Measurements from ENCODE around the gene ZNF367. TPM values are rescaled to one million over a fixed set of nuclear protein-coding genes. Genes with fewer than 3 reads are reported as not detected.

The ZNF367 gene
- polyA plus RNA-seq, 1 donor (not counting 4 experiments of a cell fraction or from before 2014, with no cell fraction given) = 2.2 TPM

DNA sequence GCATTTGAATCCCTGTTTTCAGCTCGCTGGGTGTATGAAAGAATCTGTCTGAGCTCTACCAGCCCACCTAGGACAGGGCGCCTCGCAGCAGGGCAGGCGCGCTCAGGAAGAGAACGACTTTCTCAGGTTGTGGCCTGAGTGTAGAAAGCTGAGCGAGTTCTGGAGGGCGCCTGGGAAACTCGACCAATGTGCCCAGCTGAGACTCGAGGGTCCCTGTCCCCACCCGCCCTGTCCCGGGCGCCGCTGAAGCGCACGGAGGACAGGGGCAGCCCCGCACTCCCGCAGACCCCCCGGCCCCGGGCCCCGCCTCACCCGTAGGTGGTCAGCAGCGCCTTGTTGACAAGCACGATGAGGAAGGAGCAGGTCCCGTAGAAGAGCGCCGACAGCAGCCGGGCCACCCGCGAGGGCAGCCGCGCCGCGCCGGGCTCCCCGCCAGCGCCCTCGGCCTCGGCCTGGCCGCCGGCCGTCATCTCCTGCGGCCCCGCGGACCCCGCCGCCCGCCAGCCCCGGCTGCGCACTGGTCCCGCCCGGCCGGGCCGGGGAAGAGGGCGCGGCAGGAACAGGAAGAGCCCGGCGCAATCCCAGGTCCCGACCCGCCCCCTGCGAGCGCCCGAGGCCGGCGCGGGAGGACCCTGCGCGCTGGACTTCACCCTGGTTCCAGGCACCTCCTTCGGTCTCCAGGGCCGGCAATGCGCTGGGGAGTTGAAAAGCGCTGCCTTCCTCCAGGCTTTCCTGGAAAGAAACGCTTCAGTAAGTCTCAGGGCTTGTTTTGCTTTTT lies 34.8 kb downstream of the ZNF367 start, which contains the start of gene SLC35D2:
Gene SLC35D2 (minus strand): TSS at position 547 of the 778 bp plus-strand sequence. CDS start 77 bp downstream, at position 470.
- peak within 1 kb of the TSS; percentile 65 to 92 (median 90) for H3K4me3 ChIP-seq (ENCODE audit: control insufficient read depth in 2 of 3, extremely low read depth in 1 of 3, insufficient read depth in 2 of 3, low read depth in 1 of 3, low read length in 3 of 3)
- peak within 1 kb of the TSS; percentile 98 for H3K4me2 ChIP-seq (ENCODE audit: control insufficient read depth, extremely low read depth, insufficient read depth, low read depth, low read length)
- H3K4me1 ChIP-seq (ENCODE audit: control insufficient read depth, extremely low read depth, insufficient read depth, low read length) = peaks cover 18% of the 10 kb centered on the region
- no peaks in the 10 kb centered on the region for H3K9me3 ChIP-seq (ENCODE audit: control insufficient read depth, low read depth, low read length)
- peak within 1 kb of the TSS; percentile 76 for H3K9ac ChIP-seq (ENCODE audit: control insufficient read depth, extremely low read depth, insufficient read depth, low read length)
- H4K20me1 ChIP-seq (ENCODE audit: control insufficient read depth, extremely low read depth, insufficient read depth, low read length) = no peaks in the 10 kb centered on the region
- no peaks in the 10 kb centered on the region for H3K27me3 ChIP-seq (ENCODE audit: control insufficient read depth, extremely low read depth, insufficient read depth, low read length)
- peak within 1 kb of the TSS; percentile 70 for H3K27ac ChIP-seq (ENCODE audit: control insufficient read depth, insufficient read depth, low read length)
- H3K9me1 ChIP-seq (ENCODE audit: control insufficient read depth, extremely low read depth, insufficient read depth, low read length) = peaks cover 2% of the 10 kb centered on the region
- dilution Hi-C loops (cut with MboI; ENCODE audit: extremely low pct_ligation_motif_present, low sequenced_read_pairs) = no loop called here
- H3K36me3 ChIP-seq (ENCODE audit: control insufficient read depth in 2 of 2, extremely low read depth in 1 of 2, insufficient read depth in 2 of 2, low read length in 2 of 2) = peaks cover 0 to 8% of the 10 kb centered on the region in 2 experiments
- peak within 1 kb of the TSS; percentile 77 for H2AFZ ChIP-seq (ENCODE audit: control insufficient read depth, low read length)
- no peak for TF ChIP-seq EZH2 (IDR thresholded peaks at IDR 0.05; ENCODE audit: low read length)
- no peak for TF ChIP-seq CTCF (optimal IDR thresholded peaks at IDR 0.05 in 1 of 3, IDR thresholded peaks at IDR 0.05 in 1 of 3, conservative IDR thresholded peaks at IDR 0.05 in 1 of 3; ENCODE audit: extremely low read depth in 1 of 3, insufficient read depth in 2 of 3, low read length in 3 of 3)
- DNase-seq (ENCODE audit: low read depth, low spot score) (no peak), FAIRE-seq (no peak)
- peaks cover 14% of the 10 kb centered on the region for H3K79me2 ChIP-seq (ENCODE audit: control insufficient read depth, insufficient read depth, low read length)

DNA sequence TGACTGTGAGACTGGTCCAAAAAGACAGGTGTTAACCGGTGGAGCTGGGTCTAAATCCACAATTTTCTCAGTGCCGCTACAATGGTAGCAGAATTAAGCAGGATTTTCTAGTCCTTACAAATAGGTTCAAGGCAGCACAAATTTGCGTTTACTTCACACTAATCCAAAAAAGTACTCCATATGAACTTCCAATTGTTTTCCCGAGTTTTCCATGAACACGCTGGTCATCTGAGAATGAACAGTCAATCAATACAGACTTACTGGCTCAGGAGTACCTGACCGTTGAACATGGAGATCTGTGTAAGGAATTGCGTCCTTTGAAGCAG lies 35.4 kb downstream of the ZNF367 start:
- H3K79me2 ChIP-seq (ENCODE audit: control insufficient read depth, insufficient read depth, low read length) = peaks cover 14% of the 10 kb centered on the region
- no peaks in the 10 kb centered on the region for H4K20me1 ChIP-seq (ENCODE audit: control insufficient read depth, extremely low read depth, insufficient read depth, low read length)
- H3K9ac ChIP-seq (ENCODE audit: control insufficient read depth, extremely low read depth, insufficient read depth, low read length) = peak overlapping the region; percentile 76
- dilution Hi-C loops (cut with MboI; ENCODE audit: extremely low pct_ligation_motif_present, low sequenced_read_pairs) = no loop called here
- FAIRE-seq (no peak), DNase-seq (ENCODE audit: low read depth, low spot score) (no peak)
- H3K4me2 ChIP-seq (ENCODE audit: control insufficient read depth, extremely low read depth, insufficient read depth, low read depth, low read length) = peak overlapping the region; percentile 98
- H3K4me3 ChIP-seq (ENCODE audit: control insufficient read depth in 2 of 3, extremely low read depth in 1 of 3, insufficient read depth in 2 of 3, low read depth in 1 of 3, low read length in 3 of 3) = peak overlapping the region; percentile 65 to 92 (median 90)
- H3K9me3 ChIP-seq (ENCODE audit: control insufficient read depth, low read depth, low read length) = no peaks in the 10 kb centered on the region
- H3K27me3 ChIP-seq (ENCODE audit: control insufficient read depth, extremely low read depth, insufficient read depth, low read length) = no peaks in the 10 kb centered on the region
- peaks cover 2% of the 10 kb centered on the region for H3K9me1 ChIP-seq (ENCODE audit: control insufficient read depth, extremely low read depth, insufficient read depth, low read length)
- H3K36me3 ChIP-seq (ENCODE audit: control insufficient read depth in 2 of 2, extremely low read depth in 1 of 2, insufficient read depth in 2 of 2, low read length in 2 of 2) = peaks cover 0 to 4% of the 10 kb centered on the region in 2 experiments
- peaks cover 20% of the 10 kb centered on the region for H3K4me1 ChIP-seq (ENCODE audit: control insufficient read depth, extremely low read depth, insufficient read depth, low read length)
- peak overlapping the region; percentile 77 for H2AFZ ChIP-seq (ENCODE audit: control insufficient read depth, low read length)
- peak overlapping the region; percentile 70 for H3K27ac ChIP-seq (ENCODE audit: control insufficient read depth, insufficient read depth, low read length)
- no peak for TF ChIP-seq EZH2 (IDR thresholded peaks at IDR 0.05; ENCODE audit: low read length)
- TF ChIP-seq CTCF (optimal IDR thresholded peaks at IDR 0.05 in 1 of 3, IDR thresholded peaks at IDR 0.05 in 1 of 3, conservative IDR thresholded peaks at IDR 0.05 in 1 of 3; ENCODE audit: extremely low read depth in 1 of 3, insufficient read depth in 2 of 3, low read length in 3 of 3) = no peak

All from keratinocyte (primary cell).